GM18519 (cell line): ENCODE measurements around the gene IER5L.
"Not testable (repeated sequence)": the region's sequence is repeated elsewhere in the genome, so short reads cannot be mapped to it uniquely, and the experiment has no call there.

Experiments used
- ATAC-seq: cut with Tn5 transposase; IDR thresholded peaks from one replicate; pipeline ENCODE4 v1.9.1; 2021; ENCODE audit warnings: mild to moderate bottlenecking, moderate library complexity; ENCODE audit not compliant: unreplicated experiment, low FRiP score

IER5L gene

DNA sequence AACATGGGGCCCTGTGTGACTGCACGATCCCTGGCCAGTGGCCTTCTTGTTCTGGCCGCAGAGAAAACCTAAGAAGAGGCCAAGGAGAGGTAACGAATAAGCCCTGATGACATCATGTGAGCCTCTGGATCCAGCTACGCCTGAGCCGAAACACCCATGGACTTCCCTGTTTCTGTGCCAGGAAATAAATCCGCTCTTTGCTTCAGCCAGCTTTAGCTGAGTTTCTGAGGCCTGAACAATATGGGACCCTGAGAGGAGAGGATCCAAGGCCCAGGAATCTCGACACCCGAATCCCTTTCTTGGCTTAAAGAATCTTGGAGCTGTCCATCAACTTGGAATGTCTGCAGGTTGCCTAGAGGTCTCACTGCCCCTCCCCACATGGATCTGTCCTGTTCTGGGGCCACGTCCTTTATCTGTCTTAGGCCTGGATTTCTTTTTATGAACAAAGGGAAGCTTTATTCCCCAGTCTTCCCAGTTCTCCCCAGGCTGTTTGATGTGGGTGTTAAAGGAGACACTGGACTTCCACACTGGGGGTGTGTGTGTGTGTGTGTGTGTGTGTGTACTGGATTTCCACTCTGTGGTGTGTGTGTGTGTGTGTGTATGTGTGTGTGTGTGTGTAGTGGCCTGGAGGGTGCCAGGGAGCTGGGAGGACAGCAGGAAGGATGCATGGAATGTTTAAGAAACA, 13.7 kb downstream of the IER5L start:
- ATAC-seq: no peak

DNA sequence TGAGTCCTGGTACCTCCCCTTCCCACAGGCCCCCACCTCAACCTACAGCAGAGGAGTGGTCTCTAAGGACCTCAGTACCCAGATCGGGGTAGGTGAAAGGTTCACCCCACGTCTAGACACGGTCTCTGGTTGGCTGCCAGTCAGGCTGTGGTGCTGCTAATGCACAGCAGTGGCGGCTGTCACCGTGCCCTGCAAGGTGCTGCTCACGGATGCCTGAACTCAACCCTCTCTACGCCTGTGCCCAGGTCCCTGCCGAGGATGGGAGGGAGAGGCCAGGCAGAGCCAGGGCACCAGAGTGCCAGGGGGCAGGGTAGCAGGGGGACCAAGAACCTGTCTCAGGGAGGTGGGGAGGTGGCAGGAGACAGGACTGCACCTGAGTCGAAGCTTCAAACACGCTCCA, 14.3 kb downstream of the IER5L start:
- no peak for ATAC-seq

DNA sequence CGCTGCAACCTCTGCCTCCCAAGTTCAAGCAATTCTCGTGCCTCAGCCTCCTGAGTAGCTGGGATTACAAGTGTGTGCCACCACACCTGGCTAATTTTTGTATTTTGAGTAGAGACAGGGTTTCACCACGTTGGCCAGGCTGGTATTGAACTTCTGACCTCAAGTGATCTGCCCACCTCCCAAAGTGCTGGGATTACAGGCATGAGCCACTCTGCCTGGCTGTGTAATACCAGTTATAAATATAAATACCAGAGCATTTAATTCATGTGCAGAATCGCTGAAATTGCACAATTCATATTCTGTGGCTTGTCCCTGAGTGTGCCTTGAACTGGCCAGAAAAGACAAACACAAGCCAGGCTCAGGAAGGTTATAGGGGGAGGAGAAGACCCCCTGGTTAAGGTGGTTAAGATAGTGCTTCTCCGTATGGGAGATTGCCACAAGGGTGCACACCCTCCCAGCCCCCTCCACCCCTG, 14.8 kb downstream of the IER5L start:
- ATAC-seq: not testable (repeated sequence)

DNA sequence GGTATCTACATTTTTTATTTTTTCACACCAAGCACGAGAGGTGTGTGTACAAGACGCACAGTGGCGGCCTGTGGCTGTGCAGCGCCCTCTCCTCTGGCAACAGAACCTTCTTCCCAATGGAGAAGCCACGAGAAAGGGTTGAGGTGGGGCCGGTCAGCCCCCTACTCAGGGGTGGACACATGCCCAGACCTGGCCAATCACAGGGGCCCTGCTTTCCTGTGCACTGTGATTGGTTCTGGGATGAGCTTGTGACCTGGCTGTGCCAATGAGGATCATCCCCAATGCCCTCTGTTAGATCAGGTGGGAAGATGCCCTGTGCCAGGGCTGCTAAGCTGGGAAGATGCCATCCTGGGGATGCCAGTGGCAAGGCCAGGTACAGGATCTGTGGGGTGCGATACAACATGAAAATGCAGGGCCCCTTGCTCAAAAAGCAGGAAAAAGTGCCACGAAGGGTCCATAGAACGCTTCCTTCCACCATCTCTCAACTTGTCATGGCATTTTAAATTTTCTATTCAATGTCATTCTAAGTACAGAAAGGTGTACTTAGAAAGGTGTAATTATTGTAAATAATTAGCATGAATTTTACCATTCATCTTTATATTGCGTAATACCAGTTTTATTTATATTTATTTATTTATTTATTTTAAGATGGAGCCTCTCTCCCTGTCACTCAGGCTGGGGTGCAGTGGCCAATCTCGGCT, 15.4 kb downstream of the IER5L start:
- no peak for ATAC-seq

DNA sequence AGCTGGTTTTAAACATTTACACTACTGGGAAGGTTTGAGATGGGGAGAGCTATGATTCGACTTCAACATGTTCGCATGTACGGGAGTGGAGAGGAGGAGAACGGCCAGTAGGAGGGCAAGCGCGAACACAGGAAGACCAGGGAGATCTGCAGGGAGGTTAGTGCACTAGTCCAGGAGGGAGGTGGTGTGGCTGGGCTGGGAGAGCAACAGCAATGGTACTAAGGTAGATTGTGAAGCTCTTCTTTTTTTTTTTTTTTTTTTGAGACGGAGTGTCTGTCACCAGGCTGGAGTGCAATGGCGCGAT, 16.6 kb downstream of the IER5L start:
- no peak for ATAC-seq

DNA sequence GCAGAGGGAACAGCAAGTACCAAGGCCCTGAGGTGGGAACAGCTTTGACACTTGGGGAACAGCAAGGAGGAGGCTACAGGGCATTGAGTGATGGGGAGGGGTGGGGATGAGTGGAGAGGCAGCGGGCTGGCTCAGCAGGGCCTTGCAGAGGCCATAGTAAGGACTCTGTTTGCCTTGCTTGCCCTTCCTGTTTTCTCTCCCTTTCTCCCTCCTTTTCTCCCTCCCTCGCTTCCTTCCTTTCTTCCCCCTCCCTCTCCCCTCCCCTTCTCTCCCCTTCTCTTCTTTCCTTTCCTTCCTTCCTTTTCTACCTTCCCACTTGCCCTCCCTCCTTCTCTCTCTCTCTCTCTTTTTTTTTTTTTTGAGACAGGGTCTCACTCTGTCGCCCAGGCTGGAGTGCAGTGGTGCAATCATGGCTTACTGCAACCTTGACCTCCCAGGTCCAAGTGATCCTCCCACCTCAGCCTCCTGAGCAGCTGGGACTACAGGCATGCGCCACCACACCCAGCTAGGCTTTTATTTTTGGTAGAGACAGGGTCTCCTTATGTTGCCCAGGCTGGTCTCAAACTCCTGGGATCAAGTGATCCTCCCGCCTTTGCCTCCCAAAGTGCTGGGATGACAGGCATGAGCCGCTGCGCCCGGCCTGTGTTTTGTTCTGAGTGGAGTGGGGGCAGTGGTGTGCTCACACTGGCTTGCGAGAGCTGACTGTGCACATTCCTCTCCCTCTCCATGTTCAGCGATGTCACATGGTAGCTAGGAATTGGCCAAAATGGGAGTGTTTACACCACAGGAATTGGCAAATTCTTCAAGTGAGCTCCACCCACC, 17.1 kb downstream of the IER5L start:
- no peak for ATAC-seq

DNA sequence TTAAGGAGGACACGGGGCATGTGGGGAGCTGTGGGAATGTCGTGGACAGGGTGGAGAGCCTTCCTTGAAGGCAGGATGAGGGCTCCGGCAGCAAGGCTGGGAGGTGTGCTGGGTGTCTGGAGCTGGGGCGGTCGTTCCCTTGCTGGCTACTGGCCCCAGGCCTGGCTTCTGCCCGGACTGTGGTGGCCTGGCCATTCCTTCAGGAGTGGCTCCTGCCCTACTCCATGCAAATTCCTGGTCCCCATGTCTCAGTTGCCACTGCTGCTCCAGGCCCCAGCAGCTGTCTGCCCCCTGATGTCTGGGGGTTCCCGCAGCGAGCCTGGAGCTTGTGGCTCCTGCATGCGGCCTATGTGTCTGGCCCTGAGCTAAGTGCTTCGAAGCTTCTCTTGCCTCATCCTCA, 21.9 kb downstream of the IER5L start:
- ATAC-seq: no peak

DNA sequence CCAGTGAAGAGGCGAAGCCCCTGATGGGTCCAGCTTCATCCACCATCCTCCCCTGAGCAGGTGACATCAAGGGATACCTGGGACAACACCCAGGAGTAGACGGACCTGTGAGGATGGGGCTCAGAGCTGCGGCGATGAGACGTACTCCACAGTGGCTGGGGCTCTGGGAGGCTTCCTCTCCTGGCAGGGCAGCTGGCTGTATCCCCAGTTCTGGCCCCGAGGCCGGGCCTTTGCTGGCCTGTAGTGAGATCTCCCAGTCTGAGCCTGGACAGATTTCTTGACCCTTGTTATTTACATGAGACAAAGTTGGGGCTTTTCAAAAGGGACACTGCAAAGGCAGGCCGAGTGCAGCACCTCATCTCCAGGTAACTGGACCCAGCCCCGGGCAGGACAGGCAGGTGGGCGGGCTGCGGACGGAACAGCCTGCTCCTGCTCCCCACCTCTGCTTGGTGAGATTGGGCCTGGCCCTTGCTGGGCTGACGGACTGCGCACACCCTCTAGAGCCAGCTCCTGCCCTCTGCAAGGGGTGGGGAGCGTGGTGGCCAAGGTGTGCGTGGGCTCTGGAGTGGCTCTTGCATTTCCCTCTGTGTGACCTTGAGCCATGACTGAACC, 23.1 kb downstream of the IER5L start:
- no peak for ATAC-seq

DNA sequence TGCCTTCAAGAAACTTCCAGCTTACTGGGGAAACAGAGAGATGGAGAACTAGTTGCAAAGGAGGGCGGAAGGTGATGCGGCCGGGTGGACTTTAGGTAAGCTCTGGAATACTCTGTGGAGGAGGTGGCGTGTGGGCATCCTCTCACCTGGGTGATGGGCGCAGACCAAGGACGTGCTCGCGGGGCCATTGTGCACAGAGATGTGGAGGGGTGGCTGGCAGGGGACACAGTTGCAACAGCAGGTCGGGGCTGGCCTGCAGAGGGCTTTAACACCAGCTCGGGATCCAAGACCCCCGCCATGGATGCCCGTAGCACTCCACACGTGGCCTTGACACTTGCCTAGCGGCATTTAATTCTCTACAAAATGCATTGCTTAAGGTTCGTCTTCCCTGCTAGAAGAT, 26.6 kb downstream of the IER5L start:
- no peak for ATAC-seq

DNA sequence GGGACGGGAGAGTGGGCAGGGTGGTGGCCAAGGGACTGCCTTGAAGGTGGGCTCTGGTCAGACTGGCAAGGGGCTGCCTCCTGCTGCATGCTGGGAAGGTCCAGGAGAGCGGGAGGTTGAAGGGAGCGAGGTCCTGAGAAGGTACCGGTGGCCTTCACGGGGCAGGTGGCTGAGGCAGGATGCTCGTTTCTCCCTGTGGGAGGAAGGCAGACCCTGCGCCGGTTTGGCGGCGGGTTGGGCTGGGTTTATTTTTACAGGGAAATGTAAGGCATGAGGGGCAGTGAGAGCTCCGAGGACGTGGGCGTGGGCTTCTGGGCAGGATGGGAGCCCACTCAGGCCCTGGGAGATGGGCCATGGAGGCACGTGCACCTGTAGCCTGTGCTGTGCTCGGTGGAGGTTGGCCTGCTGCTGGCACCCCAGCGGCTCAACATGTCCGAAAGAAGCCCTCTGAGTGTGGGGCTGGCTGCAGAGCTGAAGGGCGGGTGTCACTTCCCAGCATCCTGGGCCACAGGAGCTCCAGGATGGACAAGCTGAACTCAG, 27.3 kb downstream of the IER5L start:
- ATAC-seq: no peak

DNA sequence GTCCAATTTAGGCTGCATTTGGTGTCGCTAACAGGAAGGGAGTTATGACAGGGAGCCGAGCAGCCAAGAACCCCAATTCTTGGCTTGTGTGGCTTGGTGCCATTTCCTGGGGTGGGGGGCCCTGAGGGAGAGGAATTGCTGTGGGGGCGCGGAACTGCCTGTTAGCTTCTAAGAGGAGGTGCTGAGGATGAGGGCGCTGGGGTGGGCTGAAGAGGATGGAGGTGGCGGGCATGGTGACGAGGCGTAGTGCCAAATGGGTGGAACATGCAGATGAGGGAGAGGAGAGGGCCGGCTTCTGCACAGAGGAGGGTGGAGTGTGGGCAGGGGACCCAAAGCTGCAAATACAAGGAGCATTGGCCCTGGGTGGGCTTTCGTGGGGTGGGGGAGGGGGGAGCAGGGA, 27.9 kb downstream of the IER5L start:
- no peak for ATAC-seq

DNA sequence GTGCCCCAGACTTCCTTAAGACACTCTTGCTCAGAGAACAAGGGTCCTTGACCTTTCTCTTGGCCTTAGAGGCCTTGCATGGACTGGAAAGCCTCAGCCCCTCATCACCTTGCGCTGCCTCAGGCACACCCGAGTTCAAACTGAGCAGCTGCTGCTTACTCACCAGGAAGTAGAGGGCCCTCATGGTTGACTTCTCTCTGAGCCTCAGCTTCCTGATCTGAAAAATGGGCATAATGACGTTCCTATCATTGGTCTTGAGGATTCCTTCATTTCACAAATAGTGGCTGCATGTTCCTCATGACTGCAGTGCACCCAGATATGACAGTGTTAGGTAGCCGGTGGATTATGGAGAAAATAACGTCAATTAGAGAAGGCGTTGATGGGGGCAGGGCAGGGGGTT, 28.6 kb downstream of the IER5L start:
- ATAC-seq: no peak

DNA sequence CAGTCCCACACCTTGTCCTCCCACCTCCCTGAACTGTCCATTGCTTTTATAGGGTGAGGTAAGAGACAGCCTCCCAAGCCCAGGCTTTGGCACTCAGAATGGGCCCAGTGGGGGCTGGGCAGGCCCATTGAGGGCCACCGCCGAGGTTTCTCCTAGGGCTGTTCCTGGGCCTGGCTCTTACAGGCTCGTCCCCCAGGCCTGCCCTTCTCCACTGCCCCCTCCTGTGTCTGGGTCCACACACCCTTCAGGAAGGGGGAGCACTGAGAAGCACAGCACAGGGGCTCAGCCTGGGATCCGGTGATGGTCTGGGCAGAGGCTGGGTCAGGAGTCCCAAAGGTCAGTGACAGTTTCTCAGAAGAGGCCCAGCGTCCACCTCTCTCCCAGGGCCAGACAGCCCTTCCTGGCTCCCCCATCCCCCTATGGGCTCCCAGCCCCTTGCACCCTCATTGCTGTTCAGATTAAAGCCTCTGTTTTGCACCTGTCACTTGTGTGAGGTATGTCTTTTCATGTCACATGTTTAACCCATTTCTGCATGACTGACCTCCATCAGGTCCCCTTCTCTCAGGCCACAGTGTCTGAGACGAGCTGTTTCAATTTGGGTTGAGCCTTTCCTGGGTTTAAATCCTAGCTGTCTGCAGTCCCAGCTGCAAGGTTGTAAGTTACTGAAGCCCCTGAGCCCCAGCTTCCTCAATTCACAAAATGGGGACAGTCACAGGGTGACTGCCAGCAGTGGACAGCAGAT, 29.4 kb downstream of the IER5L start:
- ATAC-seq: no peak

DNA sequence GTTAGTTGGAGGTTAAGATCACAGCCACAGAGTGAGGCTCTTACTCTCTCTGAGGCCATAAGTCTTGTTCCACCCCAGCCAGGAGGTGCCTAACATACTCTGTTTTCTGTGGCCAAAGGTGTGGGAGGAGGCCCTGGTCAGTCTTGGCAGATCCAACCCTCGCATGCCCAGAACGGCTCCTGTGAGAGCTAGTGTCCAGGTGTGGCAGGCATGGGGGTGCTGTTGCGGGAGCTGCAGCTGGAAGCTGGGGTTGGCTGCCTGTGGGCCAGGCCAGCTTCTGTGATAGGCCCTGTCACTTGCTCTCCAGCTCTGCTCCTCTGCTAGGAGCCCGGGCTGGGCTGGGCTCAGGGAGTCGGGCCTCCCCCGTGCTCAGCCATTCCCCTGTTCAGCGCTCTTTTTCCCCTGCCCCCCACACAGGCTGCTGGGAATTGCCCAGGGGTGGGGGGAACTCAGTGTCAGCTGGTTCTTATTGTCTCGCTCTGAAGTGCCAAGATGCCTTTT, 31.6 kb downstream of the IER5L start:
- ATAC-seq: no peak

DNA sequence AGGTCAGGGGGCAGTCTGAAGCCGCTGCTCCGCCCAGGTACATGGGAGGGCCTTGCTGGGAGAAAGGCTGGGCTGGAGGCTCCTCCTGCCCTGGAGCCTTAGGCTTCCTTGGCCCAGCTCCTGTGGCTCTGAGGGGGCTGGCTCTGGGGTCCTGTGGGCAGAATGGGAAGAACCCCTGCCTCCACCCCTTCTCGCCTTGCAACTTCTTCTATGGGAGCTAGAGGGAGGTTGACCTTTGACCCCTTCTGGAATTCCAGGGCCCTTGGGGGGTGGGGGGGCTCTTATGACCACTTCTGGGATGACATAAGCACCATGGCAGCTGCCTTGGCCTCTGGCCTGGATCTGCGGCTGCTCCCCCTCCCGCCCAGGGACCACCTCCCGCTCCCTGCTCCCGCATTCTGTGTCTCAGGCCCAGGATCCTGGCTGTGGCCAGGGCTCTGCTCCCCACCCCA, 32.2 kb downstream of the IER5L start:
- ATAC-seq: no peak

DNA sequence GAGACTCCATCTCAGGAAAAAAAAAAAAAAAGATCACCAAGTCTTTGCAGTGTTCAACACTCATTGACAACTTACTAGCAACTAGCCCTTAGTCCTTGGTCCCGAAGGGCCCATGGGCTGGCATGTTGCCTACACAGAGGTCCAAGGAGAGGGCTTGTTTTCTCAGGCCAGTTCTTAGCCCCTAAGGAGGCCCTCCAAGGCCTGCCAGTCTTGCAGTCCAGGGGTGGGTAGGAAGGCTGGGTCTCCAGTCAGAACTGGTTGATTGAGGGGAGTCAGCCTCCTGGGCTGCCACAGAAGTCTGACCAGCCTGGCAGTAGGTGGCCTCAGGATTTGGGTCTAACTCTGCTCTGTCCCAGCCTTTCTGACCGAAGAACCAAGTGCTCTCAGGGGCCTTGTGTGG, 32.7 kb downstream of the IER5L start:
- no peak for ATAC-seq

DNA sequence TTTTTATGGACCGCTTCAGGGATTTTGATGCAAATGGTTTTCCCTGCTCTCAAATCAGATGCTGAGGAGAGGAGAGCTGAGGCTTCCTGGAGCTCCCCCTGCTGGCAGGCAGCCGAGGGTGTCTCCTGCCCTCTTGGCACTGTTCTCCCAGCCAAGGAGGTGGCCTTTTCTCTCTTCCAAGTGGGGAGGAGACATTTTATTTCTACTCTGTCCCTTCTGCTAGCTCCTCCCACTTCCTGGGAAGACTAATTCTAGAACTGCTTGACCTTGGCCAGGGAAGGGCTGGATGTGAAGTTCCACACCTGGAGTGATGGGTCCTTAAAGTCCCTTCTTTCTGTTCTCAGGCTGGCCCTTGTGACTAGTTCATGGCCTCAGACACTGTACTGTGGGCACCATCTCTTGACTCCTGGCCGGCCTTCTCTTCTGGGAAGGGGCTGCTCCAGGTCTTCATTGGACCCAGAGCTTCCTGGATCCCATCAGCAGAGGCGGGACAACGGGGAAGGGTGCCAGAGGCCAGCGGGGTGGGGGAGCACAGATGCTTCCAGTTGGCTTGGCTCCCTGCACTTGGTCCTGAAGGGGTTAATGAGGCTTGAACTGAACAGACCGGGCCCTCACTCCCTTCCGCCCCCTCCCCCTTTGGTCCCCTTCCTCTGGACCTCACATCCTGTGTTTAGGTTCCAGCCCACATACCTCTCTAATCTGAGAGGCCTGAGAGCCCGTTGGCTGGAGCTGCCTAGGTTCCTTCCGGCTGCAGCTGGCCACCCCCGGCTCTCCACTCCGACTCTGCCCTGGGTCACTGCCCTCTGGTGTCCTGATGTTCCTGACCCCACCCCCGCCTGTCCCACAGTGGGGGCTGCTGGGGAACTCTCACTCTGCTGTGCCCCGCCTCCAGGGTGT, 34.8 kb downstream of the IER5L start:
- ATAC-seq: no peak

DNA sequence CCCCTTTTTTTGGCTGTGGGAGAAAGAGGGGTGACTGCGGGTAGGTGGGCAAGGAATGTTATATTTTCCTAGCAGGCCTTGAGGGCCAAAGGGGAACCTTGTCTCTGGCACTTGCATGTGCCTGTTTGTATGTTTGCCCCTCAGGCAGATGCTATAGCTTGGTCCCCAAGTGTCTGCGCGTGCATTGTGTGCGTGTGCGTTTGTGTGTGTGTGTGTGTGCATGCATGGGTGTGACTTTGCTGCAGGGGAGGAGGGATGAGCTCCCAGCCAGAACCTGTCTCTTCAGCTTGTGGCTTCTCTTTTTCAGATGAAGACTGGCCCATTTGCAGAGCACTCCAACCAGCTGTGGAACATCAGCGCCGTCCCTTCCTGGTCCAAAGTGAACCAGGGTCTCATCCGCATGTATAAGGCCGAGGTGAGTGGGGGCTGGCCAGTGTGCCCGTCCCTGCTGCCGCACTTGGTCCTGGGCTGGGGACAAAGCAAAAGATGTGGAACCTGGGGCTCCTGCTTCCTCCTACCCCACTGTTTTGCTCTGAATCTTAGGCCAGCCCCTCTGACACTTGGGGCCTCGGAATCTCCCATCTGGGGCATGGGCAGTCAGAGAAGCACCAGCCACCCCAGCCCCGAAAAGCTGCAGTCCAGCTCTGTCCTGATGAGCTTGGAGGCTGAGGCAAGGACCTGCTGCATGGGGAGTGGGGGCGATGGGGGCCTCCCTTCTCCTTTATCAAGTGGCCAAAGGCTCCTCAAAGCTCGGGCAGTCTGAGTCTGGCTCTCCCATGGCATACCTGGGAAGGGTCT, 35.7 kb downstream of the IER5L start:
- no peak for ATAC-seq
